ACC112 (cell line): ENCODE results near the gene ADARB1.

Experiments used
- H2AFZ ChIP-seq: fragments of 200-600 bp; sonication (generic); one replicate; pipeline ENCODE4 v1.6.0; 2017; ENCODE audit warnings: antibody characterized with exemption, low read length; ENCODE audit not compliant: unreplicated experiment
- H3K27ac ChIP-seq: fragments of 200-600 bp; sonication (generic); 2 replicates; pipeline ENCODE4 v1.5.1; 2014; ENCODE audit warnings: low read depth, mild to moderate bottlenecking, antibody characterized with exemption, low read length, moderate library complexity
- H3K27me3 ChIP-seq: fragments of 200-600 bp; sonication (generic); 2 replicates; pipeline ENCODE4 v1.6.1; 2014; ENCODE audit warnings: mild to moderate bottlenecking, antibody characterized with exemption, low read length, moderate library complexity, mixed read lengths; ENCODE audit not compliant: insufficient read depth
- H3K36me3 ChIP-seq: fragments of 200-600 bp; sonication (generic); 2 replicates; pipeline ENCODE4 v1.6.1; 2016; ENCODE audit warnings: mild to moderate bottlenecking, antibody characterized with exemption, low read length, moderate library complexity, mixed read lengths; ENCODE audit not compliant: insufficient read depth
- H3K4me1 ChIP-seq: fragments of 200-600 bp; sonication (generic); one replicate; pipeline ENCODE4 v1.6.1; 2016; ENCODE audit warnings: low read length, mixed read lengths; ENCODE audit not compliant: insufficient read depth, unreplicated experiment, control insufficient read depth
- H3K4me3 ChIP-seq: fragments of 200-600 bp; sonication (generic); 2 replicates; pipeline ENCODE4 v1.5.1; 2014; ENCODE audit warnings: mild to moderate bottlenecking, low read depth, low read length
- H3K79me2 ChIP-seq: fragments of 200-600 bp; sonication (generic); one replicate; pipeline ENCODE4 v1.6.0; 2016; ENCODE audit warnings: low read length; ENCODE audit not compliant: control insufficient read depth, unreplicated experiment, insufficient read depth

The ADARB1 gene

DNA sequence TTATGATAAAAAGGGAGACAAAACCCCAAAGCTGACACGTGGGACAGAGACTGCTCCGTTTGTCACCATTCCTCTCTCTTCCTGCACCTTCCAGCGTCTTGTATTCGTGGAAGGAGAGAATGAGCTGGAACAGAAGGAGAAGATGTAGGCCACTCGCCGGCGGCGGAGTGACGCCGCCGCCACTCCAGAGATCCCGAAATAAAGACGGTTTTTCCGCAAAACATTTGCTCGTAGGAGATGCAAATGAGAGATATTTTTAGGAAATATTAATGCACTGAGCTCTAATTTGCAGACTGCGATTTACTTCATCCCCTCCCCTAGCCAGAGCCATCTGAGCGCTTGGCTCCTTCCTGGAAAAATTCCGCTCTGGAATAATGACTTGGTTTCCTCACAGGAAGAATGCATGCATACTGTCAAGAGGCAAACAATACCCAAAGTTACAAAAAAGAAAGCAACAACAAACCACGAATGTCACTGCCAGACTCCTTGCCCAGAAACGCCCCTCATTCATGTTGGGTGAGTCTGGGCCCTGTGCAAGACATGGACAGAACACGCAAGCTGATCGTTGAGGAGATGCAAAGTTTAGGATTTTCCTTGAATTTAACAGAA lies 18.0 kb upstream of the ADARB1 start:
- peaks cover 5% of the 10 kb centered on the region for H3K4me1 ChIP-seq
- 0 out of 2 replicates have a peak, but pooled peaks cover 4% of the 10 kb centered on the region for H3K27me3 ChIP-seq
- no peaks in the 10 kb centered on the region for H3K79me2 ChIP-seq
- H2AFZ ChIP-seq = no peak overlapping the region
- H3K27ac ChIP-seq = no peak overlapping the region
- H3K36me3 ChIP-seq = no peaks in the 10 kb centered on the region
- no peak overlapping the region for H3K4me3 ChIP-seq

DNA sequence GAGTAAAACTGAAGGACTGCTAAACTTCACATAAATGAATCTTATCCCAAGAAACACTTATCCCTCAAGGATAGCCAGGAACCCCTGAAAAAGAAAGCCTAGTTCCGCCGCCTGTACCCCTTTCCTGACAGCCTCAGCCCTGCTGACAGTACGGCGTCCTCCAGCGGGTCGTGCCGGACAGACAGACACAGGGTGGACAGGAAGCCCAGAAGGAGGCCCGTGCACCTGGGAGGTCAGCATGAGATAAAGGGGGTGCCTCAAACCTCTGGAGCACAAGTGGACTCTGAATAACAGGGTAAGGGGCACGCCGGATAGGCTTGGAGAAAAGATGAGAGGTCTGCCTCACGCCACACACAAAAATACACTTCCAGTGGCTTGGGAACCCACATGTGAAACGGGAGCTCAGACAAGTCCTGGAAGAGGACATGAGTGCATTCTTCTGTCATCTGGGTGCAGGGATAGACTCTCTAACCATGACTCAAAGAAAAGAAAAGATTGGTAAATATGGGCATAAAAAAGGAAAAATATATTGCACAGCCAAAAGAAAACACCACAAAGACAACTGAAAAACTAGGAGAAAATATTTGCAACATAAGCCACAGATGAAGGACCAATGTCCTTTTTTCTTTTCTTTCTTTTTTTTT lies 17.3 kb upstream of the ADARB1 start:
- no peak overlapping the region for H3K4me3 ChIP-seq

DNA sequence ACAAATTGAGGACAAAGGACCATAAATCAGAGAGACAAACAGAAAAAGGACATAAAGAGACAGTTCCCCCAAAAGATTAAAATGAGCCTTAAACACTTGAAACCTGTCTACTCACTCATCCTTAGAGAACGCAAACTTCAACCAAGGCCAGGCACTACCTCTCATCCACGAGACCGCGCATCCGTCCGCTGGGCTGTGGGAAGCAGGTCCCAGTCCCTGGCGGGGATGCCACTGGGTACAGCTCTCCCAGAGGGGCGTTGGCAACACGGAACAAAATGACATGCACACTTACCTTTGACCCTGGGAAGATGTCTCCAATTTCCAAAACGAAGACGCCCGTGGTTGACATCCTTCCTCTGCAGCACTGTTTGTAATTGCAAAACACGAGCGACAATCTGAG lies 16.5 kb upstream of the ADARB1 start:
- H3K4me3 ChIP-seq = no peak overlapping the region
- H3K27me3 ChIP-seq = 0 out of 2 replicates have a peak, but pooled peaks cover 15% of the 10 kb centered on the region
- H2AFZ ChIP-seq = no peak overlapping the region

More for the DNA sequence above, 17.3 kb upstream of the ADARB1 start:
- Histone ChIP-seq H3K27me3 (0 out of 2 replicates have a peak, but pooled peaks cover 11% of the 10 kb centered on the region), H3K36me3 (no peaks in the 10 kb centered on the region), H3K79me2 (no peaks in the 10 kb centered on the region), H2AFZ (no peak overlapping the region), H3K27ac (no peak overlapping the region), H3K4me1 (no peaks in the 10 kb centered on the region)

DNA sequence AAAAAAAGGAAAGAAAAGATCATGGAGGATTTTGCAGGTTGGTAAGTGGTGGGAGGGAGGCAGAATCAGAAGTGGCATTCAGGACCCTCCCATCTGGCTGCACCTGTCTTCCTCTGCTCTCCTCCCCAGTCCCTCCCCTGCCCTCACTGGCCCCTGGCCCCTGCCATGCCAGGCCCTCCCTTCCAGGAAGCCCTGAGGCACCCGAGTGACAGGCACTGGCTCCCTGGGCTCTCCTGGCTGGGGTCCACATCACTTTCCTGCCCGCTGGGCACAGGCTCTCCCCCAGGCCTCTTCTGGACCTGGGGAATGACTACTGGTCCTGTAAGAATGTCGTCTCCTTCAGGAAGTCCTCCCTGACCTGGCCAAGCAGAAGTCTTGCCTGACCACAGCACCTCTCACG lies 15.3 kb upstream of the ADARB1 start:
- H3K4me3 ChIP-seq = no peak overlapping the region
- no peaks in the 10 kb centered on the region for H3K4me1 ChIP-seq
- no peak overlapping the region for H3K27ac ChIP-seq
- no peak overlapping the region for H2AFZ ChIP-seq
- H3K36me3 ChIP-seq = no peaks in the 10 kb centered on the region
- no peaks in the 10 kb centered on the region for H3K79me2 ChIP-seq
- 0 out of 2 replicates have a peak, but pooled peaks cover 15% of the 10 kb centered on the region for H3K27me3 ChIP-seq

More for the DNA sequence above, 16.5 kb upstream of the ADARB1 start:
- no peaks in the 10 kb centered on the region for H3K36me3 ChIP-seq
- no peak overlapping the region for H3K27ac ChIP-seq
- no peaks in the 10 kb centered on the region for H3K79me2 ChIP-seq
- no peaks in the 10 kb centered on the region for H3K4me1 ChIP-seq

DNA sequence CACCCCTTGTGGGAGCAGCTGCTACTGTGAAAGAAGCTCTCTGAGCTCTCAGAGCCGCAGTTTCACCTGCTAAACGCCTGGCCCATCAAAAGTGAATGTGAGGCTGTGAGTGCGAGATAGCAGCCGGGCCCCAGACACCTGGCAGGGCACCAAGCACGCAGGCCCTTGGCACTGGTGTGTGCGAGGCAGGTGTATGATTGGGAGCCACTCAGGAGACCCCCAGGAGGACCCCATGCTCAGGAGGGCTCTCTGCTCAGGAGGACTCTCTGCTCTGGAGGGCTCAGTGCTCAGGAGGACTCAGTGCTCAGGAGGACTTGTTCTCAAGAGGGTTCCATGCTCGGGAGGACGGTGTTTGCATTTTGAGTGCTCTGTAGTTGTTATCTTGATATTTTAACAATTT lies 14.3 kb upstream of the ADARB1 start:
- Histone ChIP-seq H3K4me3 (no peak overlapping the region), H3K79me2 (no peaks in the 10 kb centered on the region), H3K4me1 (no peaks in the 10 kb centered on the region), H3K36me3 (no peaks in the 10 kb centered on the region), H3K27me3 (0 out of 2 replicates have a peak, but pooled peaks cover 15% of the 10 kb centered on the region), H3K27ac (no peak overlapping the region), H2AFZ (no peak overlapping the region)

DNA sequence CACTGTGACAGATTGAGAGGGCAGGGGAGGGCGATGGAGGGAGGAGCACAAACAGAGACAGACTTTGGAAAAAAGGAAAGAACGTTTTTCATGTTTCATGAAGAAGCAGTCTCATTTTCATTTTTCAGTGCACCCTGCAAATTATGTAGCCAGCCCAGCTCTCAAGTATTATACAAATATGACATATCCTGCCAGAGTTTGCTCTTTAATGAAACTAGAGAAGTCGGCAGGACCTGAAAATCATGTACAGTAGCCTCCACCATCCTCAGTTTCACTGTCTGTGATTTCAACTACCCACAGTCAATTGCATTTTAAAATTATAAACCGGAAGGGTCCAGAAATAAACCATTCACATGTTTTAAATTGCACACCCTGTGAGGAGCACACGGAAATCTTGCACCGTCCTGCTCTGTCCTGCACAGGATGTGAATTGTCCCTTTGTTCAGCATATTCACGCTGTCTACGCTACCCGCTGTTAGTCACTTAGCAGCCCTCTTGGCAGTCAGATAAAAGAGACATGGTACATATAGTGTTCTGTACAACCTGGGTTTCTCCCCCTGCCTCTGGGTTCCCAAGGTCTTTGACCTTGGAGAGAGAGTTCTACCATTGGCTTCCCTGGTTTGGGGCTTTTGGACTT lies 13.6 kb upstream of the ADARB1 start:
- Histone ChIP-seq H2AFZ (no peak overlapping the region), H3K36me3 (no peaks in the 10 kb centered on the region), H3K79me2 (no peaks in the 10 kb centered on the region), H3K27me3 (0 out of 2 replicates have a peak, but pooled peaks cover 15% of the 10 kb centered on the region), H3K4me3 (no peak overlapping the region), H3K4me1 (no peaks in the 10 kb centered on the region), H3K27ac (no peak overlapping the region)

DNA sequence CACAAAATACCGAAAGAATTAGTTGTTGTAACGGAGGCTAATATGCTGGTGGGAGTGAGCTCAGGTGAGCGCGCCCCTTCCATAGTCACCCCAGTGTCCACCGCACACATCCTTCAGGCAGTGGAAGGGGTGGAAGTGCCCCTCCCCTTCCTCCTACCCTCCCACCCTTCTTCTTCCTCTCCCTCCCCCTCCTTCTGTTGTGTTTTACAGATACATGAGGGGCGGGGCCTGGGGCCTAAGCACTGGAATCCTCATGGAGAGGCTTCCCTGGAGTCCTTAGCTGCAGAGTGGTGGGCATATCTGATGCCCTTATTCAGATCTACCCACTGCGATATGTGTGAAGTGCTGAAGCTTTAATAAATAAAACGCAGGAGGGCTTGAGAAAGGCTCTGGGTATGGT lies 10.3 kb upstream of the ADARB1 start:
- H2AFZ ChIP-seq = no peak overlapping the region
- H3K79me2 ChIP-seq = no peaks in the 10 kb centered on the region
- no peak overlapping the region for H3K4me3 ChIP-seq
- no peaks in the 10 kb centered on the region for H3K36me3 ChIP-seq
- no peaks in the 10 kb centered on the region for H3K4me1 ChIP-seq
- H3K27me3 ChIP-seq = 0 out of 2 replicates have a peak, but pooled peaks cover 15% of the 10 kb centered on the region
- H3K27ac ChIP-seq = no peak overlapping the region

DNA sequence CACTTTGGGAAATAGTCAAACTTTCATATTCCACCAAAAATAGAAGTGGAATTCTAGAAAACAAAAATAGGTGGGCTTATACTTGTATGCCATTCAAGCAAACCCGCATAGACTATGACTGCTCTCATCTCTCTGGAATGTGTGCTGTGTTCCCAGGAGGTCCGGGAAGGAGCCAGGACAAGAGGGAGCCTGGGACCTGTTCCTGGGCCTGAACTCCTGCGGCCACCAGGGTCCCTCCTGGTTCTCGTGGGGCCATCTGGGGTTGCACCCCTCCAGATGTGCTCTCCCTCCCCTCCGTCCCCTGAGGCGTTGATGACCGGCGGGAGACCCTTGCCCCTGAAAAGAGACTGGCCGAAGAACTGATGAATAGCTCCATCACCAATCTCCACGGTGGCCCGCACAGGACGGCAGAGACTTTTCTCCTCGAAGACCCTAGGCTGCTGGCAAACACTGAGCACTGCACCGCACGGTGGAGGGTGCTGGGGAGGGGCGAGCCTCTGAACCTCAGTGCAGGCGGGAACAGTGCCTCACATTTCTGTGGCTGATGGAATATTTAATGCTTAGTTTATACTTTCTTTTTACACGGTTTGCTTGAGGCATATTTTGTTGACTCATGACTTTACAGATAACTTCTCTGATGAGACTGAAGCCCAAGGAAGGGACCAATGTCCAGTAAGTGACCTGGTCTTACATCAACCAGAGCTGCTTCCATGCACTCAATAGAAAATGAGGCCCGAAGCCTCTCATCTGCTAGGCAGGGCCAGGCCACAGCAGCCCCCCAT lies 9.6 kb upstream of the ADARB1 start:
- Histone ChIP-seq H3K4me3 (no peak overlapping the region), H2AFZ (no peak overlapping the region), H3K27me3 (0 out of 2 replicates have a peak, but pooled peaks cover 15% of the 10 kb centered on the region), H3K4me1 (no peaks in the 10 kb centered on the region), H3K27ac (no peak overlapping the region), H3K36me3 (no peaks in the 10 kb centered on the region), H3K79me2 (no peaks in the 10 kb centered on the region)

DNA sequence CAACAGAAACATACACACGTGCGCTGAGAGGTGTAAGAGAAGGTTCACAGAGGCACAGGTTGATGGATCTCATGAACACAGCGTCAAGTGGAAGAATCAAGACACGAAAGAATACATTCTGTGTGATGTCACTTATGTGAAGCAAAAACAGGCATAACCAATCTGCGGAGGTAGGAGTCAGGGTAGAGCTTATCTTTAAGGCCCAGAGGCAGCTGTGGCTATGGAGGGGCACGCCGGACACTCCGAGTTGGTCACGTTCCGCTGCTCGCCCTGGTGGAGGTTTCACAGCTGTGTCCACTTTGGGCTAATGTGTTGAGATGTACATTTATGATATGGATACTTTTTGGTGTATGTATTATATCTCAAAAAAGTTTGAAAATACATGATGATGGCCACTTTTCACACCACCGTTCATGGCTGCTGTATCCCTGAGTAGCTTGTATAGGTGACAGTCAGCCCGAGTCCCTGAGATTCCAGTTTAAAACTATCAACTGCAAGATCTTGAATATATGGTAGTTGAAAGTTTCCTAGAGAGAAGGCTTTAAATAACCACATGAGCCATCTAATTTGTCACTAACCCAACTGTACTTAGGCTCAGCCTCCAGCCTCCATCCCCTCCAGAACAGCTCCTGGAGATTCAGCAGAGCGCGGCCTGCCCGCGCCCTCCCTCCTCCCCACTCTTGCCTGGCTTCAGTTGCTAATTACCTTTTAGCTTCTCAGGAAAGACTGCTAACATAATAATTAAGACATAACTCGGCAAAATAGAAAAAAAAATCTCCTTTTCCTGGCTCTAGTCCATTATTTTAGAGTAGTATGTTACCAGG lies 6.7 kb upstream of the ADARB1 start:
- no peaks in the 10 kb centered on the region for H3K36me3 ChIP-seq
- H3K27ac ChIP-seq = no peak overlapping the region
- no peak overlapping the region for H3K4me3 ChIP-seq
- no peaks in the 10 kb centered on the region for H3K4me1 ChIP-seq
- no peak overlapping the region for H2AFZ ChIP-seq
- H3K27me3 ChIP-seq = no peaks in the 10 kb centered on the region
- no peaks in the 10 kb centered on the region for H3K79me2 ChIP-seq

DNA sequence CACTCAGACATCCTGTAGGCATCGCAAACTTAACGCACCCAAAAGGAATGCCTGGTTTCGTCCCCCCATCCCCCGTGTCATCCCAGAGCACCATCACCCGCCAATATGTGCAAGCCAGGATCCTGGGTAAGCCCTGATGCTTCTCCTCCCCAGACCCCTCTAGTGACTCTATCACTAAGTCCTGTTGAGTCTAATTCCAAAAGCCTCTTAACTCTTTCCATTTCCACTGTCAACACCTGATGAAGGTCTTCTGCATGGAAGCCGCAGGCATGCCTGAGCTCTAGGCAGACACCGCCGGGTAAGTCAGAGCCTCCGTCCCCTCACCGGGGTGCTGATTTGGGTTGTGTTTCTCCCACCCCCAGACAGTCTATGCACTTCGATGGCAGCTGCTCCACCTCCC lies 5.3 kb upstream of the ADARB1 start:
- Histone ChIP-seq H3K4me1 (no peaks in the 10 kb centered on the region), H3K27ac (no peak overlapping the region), H3K36me3 (no peaks in the 10 kb centered on the region), H3K27me3 (no peaks in the 10 kb centered on the region), H3K4me3 (no peak overlapping the region), H2AFZ (no peak overlapping the region), H3K79me2 (no peaks in the 10 kb centered on the region)
